GM12801 (cell line): ENCODE measurements around the gene HS3ST3A1.

Experiments
- CTCF ChIP-seq: IDR thresholded peaks from one replicate; pipeline ENCODE4 v1.5.1; 2011; ENCODE audit warnings: control low read depth; ENCODE audit not compliant: insufficient read length; ENCODE audit errors: extremely low read depth

The HS3ST3A1 gene

GRCh38 chr17:13619462-13619861, 17.7 kb upstream of the HS3ST3A1 start:
- TF ChIP-seq CTCF, result no peak

GRCh38 chr17:13616031-13616430, 14.3 kb upstream of the HS3ST3A1 start:
- no peak for TF ChIP-seq CTCF

GRCh38 chr17:13609941-13610340, 8.2 kb upstream of the HS3ST3A1 start:
- no peak for TF ChIP-seq CTCF

GRCh38 chr17:13601322-13601775, 380 bp downstream of the HS3ST3A1 start:
- no peak for TF ChIP-seq CTCF

GRCh38 chr17:13600475-13601321, 1.0 kb downstream of the HS3ST3A1 start:
- TF ChIP-seq CTCF, result no peak

GRCh38 chr17:13599864-13600263, 1.9 kb downstream of the HS3ST3A1 start:
- TF ChIP-seq CTCF, result no peak

GRCh38 chr17:13599168-13599577, 2.6 kb downstream of the HS3ST3A1 start:
- no peak for TF ChIP-seq CTCF
